ENCODE measurements around the gene GATC.

DNA sequence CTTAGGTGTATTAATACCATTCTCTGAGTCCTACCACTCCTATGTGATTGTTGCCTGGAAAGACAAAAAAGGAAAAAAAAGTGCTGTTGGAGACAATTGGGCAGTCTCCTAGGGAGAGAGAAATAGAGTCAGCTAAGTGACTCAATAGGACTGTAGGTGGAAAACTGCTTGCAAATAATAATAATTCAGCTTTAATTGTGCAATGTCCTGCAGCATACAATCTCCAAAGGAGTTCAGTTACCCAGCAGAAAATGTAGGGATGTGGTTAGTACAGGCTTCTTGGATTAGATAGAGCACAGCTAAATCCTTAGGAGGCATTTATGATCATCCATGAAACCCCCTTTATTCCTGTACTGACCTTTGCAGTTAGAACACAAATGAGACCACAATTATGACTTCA is 26.3 kb downstream of the GATC start:
- no peak for TF ChIP-seq SUZ12 (IDR thresholded peaks at IDR 0.05)
- no peak for TF ChIP-seq FOXM1 (IDR thresholded peaks at IDR 0.05; ENCODE audit: borderline replicate concordance)
- no peak for TF ChIP-seq FOXK2 (IDR thresholded peaks at IDR 0.05)
- TF ChIP-seq ARNT (IDR thresholded peaks at IDR 0.05): no peak
- no peak for TF ChIP-seq BHLHE40 (IDR thresholded peaks at IDR 0.05; ENCODE audit: borderline replicate concordance)
- TF ChIP-seq, protein P1, sequence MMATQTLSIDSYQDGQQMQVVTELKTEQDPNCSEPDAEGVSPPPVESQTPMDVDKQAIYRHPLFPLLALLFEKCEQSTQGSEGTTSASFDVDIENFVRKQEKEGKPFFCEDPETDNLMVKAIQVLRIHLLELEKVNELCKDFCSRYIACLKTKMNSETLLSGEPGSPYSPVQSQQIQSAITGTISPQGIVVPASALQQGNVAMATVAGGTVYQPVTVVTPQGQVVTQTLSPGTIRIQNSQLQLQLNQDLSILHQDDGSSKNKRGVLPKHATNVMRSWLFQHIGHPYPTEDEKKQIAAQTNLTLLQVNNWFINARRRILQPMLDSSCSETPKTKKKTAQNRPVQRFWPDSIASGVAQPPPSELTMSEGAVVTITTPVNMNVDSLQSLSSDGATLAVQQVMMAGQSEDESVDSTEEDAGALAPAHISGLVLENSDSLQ (IDR thresholded peaks at IDR 0.05): no peak
- no peak for TF ChIP-seq FOXA1 (IDR thresholded peaks at IDR 0.05)
- TF ChIP-seq L3MBTL2 (conservative IDR thresholded peaks at IDR 0.05): no peak
- no peak for TF ChIP-seq NFRKB (IDR thresholded peaks at IDR 0.05)
- TF ChIP-seq LEF1 (IDR thresholded peaks at IDR 0.05; ENCODE audit: borderline replicate concordance): no peak
